ENCODE data around the gene GPR42.

The GPR42 gene, protein sequence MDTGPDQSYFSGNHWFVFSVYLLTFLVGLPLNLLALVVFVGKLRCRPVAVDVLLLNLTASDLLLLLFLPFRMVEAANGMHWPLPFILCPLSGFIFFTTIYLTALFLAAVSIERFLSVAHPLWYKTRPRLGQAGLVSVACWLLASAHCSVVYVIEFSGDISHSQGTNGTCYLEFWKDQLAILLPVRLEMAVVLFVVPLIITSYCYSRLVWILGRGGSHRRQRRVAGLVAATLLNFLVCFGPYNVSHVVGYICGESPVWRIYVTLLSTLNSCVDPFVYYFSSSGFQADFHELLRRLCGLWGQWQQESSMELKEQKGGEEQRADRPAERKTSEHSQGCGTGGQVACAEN

DNA sequence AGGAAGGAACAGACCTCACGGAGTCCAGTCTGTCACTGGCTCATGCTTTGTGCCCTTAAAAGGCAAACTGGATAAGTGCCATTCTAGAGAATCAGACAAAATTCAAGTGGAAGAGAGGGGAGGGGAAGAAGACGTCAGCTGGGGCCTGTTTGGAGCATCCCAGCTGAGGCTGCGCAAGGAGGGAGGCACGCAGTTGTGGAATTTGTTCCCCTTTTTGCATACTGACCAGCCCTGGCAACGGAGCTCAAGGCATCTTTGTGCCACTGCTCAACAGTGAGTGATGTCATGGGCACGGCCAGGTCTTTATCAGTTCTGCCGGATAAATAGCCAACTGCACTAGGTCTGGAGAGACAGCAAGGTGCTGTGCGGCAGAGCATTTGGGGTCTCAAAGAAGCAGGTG, at the start of gene GPR42:
TSS of gene GPR42 (plus strand) at position 347 of the 400 bp plus-strand sequence. CDS start 292 bp downstream, outside the sequence.
- DNase-seq, result no peak

DNA sequence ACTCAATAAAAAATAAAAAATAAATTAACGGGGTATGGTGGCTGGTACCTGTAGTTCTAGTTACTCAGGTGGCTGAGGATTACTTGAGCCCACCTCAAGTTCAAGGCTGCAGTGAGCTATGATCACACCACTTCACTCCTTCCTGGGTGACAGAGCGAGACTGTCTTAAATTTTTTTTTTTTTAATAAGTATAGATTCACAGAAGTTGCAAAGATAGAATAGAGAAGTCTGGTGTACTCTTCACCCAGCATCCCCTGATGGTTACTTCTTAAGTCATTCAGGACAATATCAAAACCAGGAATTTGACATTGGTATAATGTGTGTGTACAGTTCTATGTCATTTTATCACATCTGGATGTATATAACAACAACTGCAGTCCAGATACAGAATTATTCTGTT, 49.6 kb upstream of the GPR42 start:
- DNase-seq, result no peak

DNA sequence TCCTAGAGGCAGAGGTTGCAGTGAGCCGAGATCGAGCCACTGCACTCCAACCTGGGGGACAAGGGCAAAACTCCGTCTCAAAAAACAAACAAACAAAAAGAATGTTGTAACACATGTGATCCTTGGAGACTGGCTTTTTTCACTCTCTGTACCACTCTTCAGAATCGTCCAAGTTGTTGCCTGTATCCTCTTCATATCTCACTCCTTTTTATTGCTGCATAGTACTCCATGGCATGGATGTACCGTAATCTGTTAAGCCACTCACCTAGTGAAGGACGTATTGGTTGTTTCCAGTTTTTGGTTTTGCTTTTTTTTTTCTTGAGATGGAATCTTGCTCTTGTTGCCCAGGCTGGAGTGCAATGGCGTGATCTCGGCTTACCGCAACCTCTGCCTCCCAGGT, 48.9 kb upstream of the GPR42 start:
- no peak for DNase-seq

DNA sequence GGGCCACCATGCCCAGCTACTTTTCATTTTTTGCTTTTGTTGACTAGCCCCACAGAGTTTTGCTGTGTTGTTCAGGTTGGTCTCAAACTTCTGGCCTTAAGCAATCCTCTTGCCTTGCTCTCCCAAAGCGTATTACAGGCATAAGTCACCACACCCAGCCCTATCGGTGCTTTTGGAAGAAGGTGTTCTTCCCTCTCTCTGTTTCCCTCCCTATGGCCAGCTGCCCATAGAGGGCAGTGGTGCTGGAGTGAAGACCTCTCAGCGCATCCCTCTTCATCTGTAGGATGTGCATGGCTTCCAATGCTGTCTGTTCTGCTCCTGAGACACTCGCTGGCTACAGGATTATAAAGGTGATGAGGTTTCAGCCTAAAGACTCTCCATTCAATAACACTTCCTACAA, 43.2 kb upstream of the GPR42 start:
- no peak for DNase-seq

DNA sequence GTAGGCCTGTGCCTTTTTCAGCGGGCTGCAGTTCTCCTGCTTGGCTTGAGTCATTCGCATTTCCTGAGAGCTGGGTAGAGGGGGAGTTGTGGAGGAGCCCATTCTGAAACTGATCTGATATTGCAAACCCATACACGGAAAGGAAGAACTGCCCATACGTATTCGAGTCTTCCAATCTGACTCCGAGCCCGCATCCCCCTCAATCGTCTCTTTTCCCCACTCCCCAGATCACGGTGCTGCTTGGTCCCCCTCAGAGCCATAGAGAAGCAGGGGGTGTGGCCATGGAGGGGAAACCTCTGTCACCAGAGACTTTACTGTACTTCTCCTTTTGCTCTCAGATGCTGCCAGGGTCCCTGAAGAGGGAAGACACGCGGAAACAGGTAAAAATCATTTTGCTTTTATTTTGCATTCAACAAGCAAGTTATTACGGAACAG, 42.0 kb upstream of the GPR42 start, which contains the start of gene CD22:
TSS of gene CD22 (plus strand) at position 337 of the 435 bp plus-strand sequence. CDS start 2,854 bp downstream, outside the sequence.
- no peak for DNase-seq

DNA sequence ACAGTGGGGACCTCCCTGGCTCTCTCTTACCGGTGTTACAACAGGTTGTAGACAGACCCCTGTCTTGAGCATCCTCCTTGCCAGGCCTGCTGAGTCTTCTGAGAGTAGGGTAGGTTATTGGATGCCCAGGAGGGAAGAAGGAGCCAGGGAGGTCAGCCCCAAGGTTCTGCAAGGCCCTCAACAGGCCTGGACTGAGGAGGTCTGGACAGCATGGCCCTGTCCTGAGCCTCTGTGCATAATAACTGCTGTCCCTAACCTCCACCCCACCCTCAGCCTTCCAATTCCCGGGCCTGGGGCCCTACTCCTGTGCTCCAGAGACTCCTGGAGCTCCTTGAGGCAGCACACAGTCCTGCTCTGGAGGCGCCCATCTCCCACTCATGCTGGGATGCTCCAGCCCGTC, 41.5 kb upstream of the GPR42 start:
- no peak for DNase-seq

DNA sequence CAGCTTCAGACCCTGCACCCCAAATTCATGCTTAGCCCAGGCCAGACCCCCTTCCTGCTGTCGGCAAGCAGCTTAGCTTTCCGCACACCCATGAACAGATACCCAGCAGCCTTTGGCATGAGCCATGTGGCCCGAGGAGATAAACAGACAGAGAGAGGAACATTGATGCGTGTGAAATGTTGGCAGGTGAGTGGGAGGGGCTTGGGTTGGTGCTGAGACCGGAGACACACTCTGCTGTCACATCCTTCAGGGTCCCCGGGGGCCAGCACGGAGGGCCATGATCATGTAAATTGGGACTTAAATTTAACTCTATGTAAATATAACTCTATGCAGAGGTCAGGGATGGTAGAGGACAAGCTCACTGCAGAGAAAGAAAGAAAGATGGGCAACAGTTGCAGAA, 40.4 kb upstream of the GPR42 start:
- no peak for DNase-seq

DNA sequence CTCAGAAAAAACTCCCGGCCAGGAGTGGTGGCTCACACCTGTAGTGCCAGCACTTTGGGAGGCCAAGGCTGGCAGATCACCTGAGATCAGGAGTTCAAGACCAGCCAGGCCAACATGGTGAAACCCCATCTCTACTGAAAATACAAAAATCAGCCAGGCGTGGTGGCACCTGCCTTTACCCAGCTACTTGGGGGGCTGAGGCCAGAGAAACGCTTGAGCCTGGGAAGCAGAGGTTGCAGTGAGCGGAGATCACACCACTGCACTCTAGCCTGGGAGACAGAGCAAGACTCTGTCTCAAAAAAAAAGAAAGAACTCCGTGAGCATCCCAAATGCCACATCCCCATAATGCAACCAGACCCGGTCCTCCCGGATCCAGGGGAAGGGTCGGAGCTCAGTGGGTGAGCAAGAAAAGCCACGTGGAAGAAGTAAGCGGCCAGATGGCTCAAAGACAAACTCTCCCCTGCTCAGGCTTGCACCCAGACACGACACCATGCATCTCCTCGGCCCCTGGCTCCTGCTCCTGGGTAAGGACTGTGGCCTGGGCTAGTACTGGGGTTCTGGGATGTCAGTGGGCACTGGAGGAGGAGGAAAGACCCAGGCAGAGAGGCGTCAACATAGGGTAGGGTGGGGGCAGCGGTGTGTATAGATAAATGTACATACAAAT, 39.2 kb upstream of the GPR42 start:
- DNase-seq, result no peak

DNA sequence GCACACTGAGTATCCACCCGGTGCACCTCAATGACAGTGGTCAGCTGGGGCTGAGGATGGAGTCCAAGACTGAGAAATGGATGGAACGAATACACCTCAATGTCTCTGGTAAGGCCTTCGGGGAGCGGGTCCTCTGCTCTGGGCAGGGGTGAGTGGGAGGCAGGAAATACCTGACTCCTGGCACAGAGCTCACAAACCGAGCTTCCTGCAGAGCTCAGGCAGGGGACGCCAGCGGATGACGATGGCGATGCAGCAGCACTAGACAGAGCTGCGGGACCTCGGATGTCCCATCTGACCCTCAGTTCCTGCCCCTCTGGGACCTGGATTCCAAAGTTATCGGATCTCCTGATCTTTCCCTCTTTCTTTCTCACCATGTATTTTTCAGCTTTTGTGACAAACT, 38.1 kb upstream of the GPR42 start:
- no peak for DNase-seq

DNA sequence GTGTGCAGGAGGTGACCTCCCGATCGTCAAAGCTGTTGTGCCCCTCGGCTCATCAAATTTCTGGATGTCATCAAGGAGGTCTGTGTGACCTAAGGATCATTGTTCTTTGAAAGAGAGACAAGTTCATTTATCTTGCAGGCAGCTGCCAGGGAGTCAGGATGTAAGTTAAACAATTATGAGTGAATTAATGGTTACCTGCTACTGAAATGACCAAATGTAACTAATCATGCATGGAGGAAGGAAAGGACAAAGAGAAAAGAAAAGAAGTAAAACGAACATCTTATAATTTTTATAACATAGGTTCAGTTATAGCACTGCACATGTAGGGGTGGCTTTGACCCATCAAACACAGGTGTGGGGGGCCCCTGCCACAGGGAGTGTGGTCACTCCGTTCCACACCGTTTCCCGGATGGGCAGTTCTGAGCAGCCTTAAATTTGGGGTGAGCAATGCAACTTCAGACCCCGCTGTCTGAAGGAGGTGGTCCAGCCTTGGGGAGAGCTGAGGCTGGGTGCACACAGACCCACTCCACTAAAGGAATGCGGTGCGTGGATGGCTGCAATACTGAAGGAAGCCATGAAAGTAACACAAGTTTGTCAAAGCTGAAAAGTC, 36.6 kb upstream of the GPR42 start:
- no peak for DNase-seq

DNA sequence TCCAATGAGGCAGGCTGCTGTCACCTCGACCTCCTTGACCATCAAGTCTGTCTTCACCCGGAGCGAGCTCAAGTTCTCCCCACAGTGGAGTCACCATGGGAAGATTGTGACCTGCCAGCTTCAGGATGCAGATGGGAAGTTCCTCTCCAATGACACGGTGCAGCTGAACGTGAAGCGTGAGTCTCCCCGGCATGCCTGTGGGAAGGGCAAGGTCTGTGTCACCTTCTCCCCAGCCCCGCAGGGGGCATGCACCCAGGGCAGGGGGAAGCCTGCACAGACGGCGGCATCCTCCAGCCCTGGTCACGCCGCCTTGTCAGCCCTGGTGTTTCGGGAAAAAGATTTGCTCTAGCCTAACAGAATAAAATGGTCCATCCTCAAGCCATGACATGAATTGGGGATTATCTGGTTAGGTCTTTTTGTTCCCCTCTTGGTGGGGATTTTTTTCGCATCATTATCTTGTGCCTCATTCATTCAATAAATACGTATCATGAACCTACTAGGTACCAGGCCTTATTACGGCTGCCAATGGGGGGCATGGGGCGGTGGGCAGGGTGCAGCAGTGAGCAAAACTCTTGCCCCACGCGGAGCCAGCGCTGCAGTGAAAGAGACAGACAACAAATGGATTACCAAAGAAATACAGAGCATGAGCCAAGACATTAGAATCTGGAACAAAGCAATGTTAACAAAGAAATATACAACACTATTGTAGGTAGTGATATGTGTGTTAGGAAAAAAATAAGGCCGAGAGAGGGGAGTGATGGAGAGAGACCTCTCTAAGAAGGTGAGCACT, 34.5 kb upstream of the GPR42 start:
- no peak for DNase-seq

DNA sequence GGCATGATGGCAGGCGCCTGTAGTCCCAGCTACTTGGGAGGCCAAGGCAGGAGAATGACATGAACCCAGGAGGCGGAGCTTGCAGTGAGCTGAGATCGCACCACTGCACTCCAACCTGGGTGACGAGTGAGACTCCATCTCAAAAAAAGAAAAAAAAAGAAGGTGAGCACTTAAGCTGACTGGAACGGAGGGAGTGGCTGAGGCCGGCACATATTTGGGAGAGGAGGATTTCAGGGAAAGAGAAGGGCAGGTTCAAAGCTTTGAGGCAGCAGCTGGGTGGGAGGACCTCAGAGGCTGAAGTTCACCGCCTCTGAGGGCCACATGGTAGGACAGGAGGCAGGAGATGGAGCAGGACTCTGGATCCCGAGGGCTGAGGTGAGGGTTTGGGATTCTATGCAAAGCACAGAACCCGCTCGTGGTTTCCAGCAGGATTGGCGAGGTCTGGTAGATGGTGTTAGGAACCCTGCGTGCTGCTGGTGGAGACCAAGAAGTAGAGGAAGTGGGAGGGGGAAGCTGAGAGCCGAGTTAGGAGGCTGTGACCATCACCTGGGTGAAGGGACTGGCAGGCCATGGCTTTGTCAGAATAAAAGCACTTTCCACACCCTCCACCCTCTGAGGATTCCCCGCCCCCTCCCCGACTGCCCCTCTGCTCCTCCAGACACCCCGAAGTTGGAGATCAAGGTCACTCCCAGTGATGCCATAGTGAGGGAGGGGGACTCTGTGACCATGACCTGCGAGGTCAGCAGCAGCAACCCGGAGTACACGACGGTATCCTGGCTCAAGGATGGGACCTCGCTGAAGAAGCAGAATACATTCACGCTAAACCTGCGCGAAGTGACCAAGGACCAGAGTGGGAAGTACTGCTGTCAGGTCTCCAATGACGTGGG, 33.5 kb upstream of the GPR42 start:
- DNase-seq, result no peak

DNA sequence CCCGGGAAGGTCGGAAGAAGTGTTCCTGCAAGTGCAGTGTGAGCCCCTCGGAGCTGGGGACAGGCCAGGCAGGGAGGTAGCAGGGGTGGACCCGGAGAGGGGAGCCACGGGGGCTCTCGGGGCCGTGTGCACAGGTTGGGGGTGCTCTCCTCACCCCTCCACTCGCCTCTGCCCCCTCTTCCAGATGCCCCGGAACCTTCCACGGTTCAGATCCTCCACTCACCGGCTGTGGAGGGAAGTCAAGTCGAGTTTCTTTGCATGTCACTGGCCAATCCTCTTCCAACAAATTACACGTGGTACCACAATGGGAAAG, 32.9 kb upstream of the GPR42 start:
- no peak for DNase-seq

DNA sequence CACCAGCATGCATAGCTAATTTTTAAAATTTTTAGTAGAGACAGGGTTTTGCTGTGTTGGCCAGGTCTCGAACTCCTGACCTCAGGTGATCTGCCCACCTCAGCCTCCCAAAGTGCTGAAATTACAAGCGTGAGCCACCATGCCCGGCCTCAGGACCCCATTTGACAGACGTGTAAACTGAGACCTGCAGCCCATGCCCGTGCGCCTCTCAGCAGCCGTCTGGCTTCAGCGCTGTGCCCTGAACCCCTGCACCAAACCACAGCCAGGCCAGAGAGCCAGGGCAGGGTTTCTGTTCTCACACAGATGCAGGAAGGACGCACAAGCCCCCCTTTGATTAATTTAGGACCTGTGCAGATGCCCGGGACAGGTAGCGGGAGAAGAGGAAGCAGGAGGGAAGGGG, 30.4 kb upstream of the GPR42 start:
- DNase-seq, result no peak

DNA sequence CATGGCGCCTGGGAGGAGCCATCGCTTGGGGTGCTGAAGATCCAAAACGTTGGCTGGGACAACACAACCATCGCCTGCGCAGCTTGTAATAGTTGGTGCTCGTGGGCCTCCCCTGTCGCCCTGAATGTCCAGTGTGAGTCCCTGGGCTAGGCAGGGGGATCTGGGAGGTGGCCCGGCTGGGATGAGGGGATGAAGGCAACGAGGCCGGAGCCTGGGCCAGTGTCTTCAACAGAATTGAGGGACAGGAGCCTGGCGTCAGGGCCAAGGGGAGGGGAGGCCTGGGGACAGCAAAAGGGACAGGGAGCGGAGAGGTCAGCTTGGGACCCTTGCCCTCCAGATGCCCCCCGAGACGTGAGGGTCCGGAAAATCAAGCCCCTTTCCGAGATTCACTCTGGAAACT, 29.9 kb upstream of the GPR42 start:
- DNase-seq, result no peak

DNA sequence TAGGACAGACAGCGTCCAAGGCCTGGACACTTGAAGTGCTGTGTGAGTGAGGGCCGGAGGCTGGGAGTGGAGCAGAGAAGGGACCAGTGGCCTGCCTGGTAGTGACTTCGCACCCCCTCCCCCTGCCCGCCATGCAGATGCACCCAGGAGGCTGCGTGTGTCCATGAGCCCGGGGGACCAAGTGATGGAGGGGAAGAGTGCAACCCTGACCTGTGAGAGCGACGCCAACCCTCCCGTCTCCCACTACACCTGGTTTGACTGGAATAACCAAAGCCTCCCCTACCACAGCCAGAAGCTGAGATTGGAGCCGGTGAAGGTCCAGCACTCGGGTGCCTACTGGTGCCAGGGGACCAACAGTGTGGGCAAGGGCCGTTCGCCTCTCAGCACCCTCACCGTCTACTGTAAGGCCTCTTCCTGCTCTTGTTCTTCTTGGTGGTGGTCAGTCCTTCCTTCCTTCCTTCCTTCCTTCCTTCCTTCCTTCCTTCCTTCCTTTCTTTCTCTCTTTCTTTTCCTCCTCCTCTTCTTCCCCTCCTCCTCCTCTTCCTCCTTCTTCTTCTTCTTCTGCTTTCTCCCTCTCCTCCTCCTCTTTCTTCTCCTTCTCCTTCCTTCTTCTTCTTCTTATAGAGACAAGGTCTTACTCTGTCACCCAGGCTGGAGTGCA, 29.2 kb upstream of the GPR42 start:
- DNase-seq, result no peak

DNA sequence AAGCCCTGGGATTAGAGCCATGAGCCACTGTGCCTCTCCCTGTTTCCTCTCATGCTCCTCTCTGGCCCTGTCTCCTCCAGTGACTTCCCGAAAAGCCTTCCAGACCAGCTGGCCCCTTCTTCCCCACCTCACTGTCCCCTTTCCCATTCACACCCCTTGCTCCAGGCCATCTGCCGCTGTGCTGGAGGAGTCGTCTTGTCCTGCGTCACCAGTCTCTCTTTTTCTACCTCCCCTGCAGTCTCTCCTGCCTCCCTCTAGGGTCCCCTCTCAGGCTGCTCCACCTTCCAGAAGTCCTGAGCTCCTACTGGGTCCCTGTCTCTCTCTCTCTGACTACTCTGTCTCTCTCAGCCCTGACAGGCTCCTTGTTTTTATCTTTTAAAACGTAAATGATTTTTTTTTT, 28.4 kb upstream of the GPR42 start:
- DNase-seq, result no peak

DNA sequence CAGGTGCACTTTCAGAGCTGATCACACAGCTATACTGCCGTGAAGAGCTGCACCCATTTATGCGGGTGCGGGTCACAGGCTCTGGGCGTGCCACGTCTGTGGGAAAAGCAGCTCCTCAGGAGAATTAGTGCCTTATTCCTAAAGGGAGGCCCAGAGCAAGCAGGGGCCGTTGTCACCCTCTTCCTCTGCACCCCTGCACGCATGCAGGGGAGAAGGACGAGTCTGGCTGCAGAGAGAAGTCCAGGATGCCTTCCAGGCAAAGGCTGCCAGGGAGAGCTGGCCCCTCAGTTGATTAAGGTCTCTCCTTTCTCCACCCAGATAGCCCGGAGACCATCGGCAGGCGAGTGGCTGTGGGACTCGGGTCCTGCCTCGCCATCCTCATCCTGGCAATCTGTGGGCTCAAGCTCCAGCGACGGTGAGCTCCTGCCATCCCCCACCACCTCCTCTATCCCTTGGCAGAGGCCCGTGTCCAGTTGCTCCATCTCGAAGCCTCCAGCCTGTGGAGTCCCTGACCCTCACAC, 26.3 kb upstream of the GPR42 start:
- no peak for DNase-seq

DNA sequence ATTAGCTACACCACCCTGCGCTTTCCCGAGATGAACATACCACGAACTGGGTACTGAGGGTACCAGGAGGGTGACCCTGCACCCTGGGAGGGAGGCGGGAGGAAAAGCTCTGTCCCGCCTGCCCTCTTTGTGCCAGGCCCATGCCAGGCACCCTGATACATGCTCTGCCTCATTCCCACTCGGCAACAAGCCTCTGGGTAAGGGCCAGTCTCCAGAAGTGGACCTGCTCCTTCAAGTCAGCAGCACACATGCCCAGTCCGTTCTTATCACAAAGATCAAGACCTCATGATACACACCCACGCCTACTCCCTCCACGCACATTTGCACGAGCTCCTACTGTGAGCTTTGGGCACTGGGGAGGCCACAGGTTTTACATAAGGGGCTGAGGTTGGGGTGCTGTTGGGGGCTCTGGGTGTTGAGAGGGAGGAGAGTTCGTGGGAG, 25.2 kb upstream of the GPR42 start:
- no peak for DNase-seq

DNA sequence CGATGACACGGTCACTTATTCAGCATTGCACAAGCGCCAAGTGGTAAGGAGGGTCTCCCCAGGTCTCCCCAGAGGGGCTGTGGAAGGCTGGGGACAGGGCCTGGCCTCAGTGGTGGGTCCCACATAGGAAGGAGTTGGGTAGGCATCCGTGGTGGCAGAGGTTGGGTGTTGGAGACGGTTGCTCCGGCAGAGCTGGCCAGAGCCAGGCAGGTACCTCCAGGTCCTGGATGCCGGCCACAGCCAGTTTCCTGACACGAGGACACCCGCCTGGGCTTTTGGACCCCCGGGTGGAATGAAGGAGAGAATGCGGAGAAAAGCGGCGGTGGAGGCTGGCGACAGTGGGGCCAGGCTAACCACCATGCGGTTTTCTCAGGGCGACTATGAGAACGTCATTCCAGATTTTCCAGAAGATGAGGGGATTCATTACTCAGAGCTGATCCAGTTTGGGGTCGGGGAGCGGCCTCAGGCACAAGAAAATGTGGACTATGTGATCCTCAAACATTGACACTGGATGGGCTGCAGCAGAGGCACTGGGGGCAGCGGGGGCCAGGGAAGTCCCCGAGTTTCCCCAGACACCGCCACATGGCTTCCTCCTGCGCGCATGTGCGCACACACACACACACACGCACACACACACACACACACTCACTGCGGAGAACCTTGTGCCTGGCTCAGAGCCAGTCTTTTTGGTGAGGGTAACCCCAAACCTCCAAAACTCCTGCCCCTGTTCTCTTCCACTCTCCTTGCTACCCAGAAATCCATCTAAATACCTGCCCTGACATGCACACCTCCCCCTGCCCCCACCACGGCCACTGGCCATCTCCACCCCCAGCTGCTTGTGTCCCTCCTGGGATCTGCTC, 24.4 kb upstream of the GPR42 start:
- no peak for DNase-seq
